Stimulated activated CD4-positive, alpha-beta T cell treated with anti-CD3 and anti-CD28 coated beads, Interleukin-1b, Interleukin-23, amount 100 ng/mL, for 4 hours (primary cell): Measurements from ENCODE around the gene POLN.
"Not testable (repeated sequence)": the region's sequence is repeated elsewhere in the genome, so short reads cannot be mapped to it uniquely, and the experiment has no call there.

Experiments used
- DNase-seq, 2 donors: peaks; one replicate each; pipeline ENCODE4 v3.0.0-alpha.2; 2020; ENCODE audit warnings: low read depth in 2 of 2

POLN gene

GRCh38 chr4:2042204-2042946 is 199.5 kb downstream of the POLN start:
- peak in 1 of 2 donors; percentile 44 for DNase-seq

DNA sequence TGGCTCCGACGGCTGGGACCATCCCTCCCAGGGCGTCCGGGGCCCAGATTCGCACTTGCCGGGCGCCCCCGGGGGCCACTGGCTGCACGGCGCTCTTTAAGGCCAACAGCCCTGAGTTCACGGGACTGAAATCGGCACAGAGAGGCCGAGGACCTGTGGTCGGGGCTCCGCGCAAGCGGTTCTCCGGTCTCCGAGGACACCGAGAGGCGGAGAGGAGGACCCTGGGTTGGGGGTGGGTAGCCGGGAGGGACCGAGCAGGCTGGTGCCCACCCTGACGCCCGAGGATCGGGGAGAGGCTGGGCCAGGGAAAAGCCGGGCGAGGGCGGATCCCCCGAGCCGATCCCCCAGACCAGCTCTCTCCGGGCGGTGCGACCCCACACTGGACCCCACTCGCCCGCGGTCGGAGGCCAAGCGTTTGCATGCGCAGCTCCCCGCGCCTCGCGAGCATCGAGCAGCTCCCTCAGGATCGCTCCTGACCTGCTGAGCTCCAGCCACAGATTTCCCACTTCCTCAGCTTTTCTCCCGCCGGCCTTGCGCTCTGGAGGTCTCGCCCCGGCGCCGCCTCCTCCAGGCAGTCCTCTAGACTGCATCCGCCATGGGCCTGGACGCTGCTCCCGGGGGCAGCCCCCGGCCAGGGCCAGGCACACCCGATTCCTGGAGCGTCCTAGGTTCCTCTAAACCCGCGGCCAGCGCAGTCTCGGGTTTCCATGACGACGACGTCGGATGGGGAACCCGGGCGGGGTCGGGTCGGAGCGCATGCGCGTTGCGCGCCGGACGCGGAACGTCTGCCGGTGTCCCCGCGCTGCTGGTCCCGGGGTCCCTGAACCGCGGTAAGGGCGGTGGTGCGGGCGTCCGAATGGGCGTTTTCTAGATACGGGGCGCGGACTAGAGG is 200.4 kb downstream of the POLN start:
- peak; percentile 79 to 84 for DNase-seq

DNA sequence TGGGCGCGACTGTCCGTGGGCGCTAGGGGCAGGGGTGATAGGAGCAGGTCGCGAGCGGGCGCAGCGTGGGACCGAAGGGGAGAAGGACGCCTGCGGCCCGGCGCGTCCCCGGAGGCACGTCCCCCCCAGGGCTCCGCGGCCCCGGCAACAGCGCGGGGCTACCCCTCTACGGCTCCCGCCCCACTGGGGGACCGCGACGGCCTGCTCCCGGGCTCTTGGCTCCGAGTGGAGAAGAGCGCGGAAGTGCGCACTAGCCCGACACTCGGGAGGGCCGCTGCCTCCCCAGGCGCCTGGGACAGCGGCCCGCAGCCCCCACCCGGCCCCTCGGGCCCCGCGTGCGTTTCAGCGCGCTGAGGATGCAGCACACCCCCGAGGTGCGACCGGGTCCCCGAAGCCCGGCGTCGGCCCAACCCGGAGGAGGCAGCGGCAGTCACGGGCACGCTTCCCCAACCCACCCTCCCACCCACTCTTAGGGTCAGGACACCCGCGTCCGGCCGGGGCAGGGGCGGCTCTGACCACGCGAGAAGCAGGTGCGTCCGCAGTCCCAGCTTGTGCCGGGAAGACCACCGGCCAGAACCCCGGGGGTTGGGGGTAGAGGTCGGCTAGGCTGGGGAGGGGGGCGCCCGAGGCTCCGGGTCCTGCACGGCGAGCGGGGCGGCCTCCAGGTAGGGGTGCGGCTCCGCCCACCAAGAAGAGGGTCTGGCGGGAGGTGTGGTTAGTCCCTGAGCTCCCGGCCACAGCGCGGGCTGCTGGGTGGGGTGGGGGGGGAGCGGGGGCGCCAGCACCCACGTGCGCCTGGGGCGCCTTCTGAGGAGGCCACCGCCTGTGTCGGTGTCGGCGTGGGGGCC is 201.3 kb downstream of the POLN start:
- no peak for DNase-seq

- no peak for DNase-seq
Measured at GRCh38 chr4:2036866-2037265, 205.1 kb downstream of the POLN start.

- DNase-seq = no peak
Measured at GRCh38 chr4:2036327-2036726, 205.6 kb downstream of the POLN start.

GRCh38 chr4:2031161-2031560 is 210.8 kb downstream of the POLN start:
- DNase-seq = not testable (repeated sequence)

DNA sequence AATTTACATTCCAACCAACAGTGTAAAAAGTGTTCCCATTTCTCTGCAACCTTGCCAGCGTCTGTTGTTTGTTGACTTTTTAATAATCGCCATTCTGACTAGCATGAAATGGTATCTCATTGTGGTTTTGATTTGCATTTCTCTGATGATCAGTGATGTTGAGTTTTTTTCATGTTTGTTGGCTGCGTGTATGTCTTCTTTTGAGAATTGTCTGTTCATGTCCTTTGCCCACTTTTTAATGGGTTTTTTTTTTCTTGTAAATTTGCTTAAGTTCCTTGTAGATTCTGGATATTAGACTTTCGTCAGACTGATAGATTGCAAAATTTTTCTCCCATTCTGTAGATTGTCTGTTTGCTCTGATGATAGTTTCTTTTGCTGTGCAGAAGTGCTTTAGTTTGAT is 214.8 kb downstream of the POLN start:
- not testable (repeated sequence) for DNase-seq

DNA sequence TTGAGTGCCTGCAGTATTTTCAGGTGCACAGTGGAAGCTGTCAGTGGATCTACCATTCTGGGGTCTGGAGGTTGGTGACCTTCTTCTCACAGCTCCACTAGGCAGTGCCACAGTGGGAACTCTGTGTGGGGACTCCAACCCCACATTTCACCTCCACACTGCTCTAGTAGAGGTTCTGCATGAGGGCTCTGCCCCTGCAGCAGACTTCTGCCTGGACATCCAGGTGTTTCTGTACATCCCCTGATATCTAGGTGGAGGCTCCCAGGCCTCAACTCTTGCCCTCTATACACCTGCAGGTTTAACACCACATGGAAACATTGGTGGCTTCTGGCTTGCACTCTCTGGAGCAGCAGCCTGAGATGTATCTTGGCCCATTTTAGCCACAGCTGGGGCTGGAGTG is 216.1 kb downstream of the POLN start:
- no peak for DNase-seq

GRCh38 chr4:2024683-2025082 is 217.2 kb downstream of the POLN start:
- DNase-seq = no peak
